ENCODE data around the gene WDR33.

DNA sequence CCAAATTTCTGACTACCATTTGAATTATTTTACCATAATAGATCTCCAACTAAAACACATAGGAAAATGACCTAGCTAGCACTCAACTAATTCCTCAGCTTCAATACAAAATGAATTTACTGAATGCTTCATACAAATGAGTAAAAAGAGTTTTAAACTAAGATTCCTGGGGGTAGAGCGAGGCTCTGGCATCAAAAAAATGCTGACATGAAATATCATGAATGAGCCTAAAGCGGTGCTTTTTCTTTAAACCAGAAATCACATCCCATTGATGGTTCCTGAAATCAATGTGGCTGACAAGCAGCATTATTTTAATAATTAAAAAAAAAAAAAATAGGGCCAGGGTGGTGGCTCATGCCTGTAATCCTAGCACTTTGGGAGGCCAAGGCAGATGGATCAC, 32.1 kb downstream of the WDR33 start:
- no peak for TF ChIP-seq TAF1 (conservative IDR thresholded peaks at IDR 0.05)
- TF ChIP-seq, protein P1, sequence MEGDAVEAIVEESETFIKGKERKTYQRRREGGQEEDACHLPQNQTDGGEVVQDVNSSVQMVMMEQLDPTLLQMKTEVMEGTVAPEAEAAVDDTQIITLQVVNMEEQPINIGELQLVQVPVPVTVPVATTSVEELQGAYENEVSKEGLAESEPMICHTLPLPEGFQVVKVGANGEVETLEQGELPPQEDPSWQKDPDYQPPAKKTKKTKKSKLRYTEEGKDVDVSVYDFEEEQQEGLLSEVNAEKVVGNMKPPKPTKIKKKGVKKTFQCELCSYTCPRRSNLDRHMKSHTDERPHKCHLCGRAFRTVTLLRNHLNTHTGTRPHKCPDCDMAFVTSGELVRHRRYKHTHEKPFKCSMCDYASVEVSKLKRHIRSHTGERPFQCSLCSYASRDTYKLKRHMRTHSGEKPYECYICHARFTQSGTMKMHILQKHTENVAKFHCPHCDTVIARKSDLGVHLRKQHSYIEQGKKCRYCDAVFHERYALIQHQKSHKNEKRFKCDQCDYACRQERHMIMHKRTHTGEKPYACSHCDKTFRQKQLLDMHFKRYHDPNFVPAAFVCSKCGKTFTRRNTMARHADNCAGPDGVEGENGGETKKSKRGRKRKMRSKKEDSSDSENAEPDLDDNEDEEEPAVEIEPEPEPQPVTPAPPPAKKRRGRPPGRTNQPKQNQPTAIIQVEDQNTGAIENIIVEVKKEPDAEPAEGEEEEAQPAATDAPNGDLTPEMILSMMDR (IDR thresholded peaks at IDR 0.05; ENCODE audit: low read depth, low read length, missing input control): no peak
- no peak for TF ChIP-seq RXRA (IDR thresholded peaks at IDR 0.05)
- TF ChIP-seq, protein P2, sequence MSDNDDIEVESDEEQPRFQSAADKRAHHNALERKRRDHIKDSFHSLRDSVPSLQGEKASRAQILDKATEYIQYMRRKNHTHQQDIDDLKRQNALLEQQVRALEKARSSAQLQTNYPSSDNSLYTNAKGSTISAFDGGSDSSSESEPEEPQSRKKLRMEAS (IDR thresholded peaks at IDR 0.05): no peak
- no peak for TF ChIP-seq JUND (IDR thresholded peaks at IDR 0.05)
- TF ChIP-seq GABPA (IDR thresholded peaks at IDR 0.05 in 1 of 2, conservative IDR thresholded peaks at IDR 0.05 in 1 of 2): no peak
- no peak for TF ChIP-seq SP1 (IDR thresholded peaks at IDR 0.05)

Measured in liver (tissue), 3 donors.